Right renal pelvis (tissue), 4 donors: ENCODE measurements around the gene SHPK. TPM values are rescaled to one million over a fixed set of nuclear protein-coding genes. Genes with fewer than 3 reads are reported as not detected.

Experiments used
- polyA plus RNA-seq, 4 donors: library from polyadenylated mRNA; unstranded; fragments of 120-200 nt; gene quantifications; one replicate each; pipeline ENCODE4 v1.2.1, GENCODE V29; 2013; ENCODE audit not compliant: insufficient read length in 4 of 4

The SHPK gene
- polyA plus RNA-seq, 4 donors, result 13.2 to 19.0 (median 15.2) TPM

Other genes with a start within 250 kb of the SHPK start
- under 1 TPM in 3 of 4 donors, not detected in 1; 0.22 to 0.62 (median 0.55) TPM for gene OR3A2, start 249.9 kb downstream of the SHPK start, polyA plus RNA-seq
- under 1 TPM in 1 of 4 donors, not detected in 3; 0.04 TPM for gene OR1E1, start 237.8 kb downstream of the SHPK start, polyA plus RNA-seq
- gene OR3A3, start 224.9 kb downstream of the SHPK start, polyA plus RNA-seq, result under 1 TPM in 2 of 4 donors, not detected in 2; 0.04 to 0.06 TPM
- gene OR1E2, start 202.4 kb downstream of the SHPK start, polyA plus RNA-seq, result under 1 TPM in 1 of 4 donors, not detected in 3; 0.06 TPM
- 1 to 10 TPM in 1 of 4 donors, under 1 TPM in 3; 0.46 to 1.1 (median 0.67) TPM for gene SPATA22, start 164.4 kb downstream of the SHPK start, polyA plus RNA-seq
- gene ASPA, start 160.3 kb downstream of the SHPK start, polyA plus RNA-seq, result 10 to 100 TPM; 24.8 to 34.0 (median 29.0) TPM
- gene TRPV3, start 78.4 kb downstream of the SHPK start, polyA plus RNA-seq, result 1 to 10 TPM in 3 of 4 donors, under 1 TPM in 1; 0.61 to 1.1 (median 1.0) TPM
- gene TRPV1, start 26.8 kb downstream of the SHPK start, polyA plus RNA-seq, result 10 to 100 TPM in 1 of 4 donors, 1 to 10 TPM in 3; 6.5 to 10.3 (median 8.5) TPM
- gene CTNS, start 510 bp upstream of the SHPK start, polyA plus RNA-seq, result 10 to 100 TPM; 21.6 to 24.9 (median 22.3) TPM
- gene TAX1BP3, start 32.3 kb upstream of the SHPK start, polyA plus RNA-seq, result 100 to 1,000 TPM in 2 of 4 donors, 10 to 100 TPM in 2; 97.5 to 110 (median 104) TPM
- 10 to 100 TPM; 30.2 to 38.4 (median 31.1) TPM for gene EMC6, start 32.6 kb upstream of the SHPK start, polyA plus RNA-seq
- 1 to 10 TPM; 1.3 to 1.7 (median 1.4) TPM for gene P2RX5, start 59.9 kb upstream of the SHPK start, polyA plus RNA-seq
- 1 to 10 TPM; 2.9 to 3.9 (median 3.4) TPM for gene HASPIN, start 87.7 kb upstream of the SHPK start, polyA plus RNA-seq
- 10 to 100 TPM; 33.5 to 40.4 (median 39.3) TPM for gene ITGAE, start 164.9 kb upstream of the SHPK start, polyA plus RNA-seq
- 10 to 100 TPM; 69.0 to 91.3 (median 79.4) TPM for gene NCBP3, start 210.0 kb upstream of the SHPK start, polyA plus RNA-seq